Neural cell (in vitro differentiated cells): ENCODE measurements around the gene ADGB. TPM values are rescaled to one million over a fixed set of nuclear protein-coding genes. Genes with fewer than 3 reads are reported as not detected.

ENCODE experiments used
- H2AFZ ChIP-seq: fragments of 200-600, 300-800 bp; sonication (generic), shearing (Covaris generic); 2 replicates; pipeline ENCODE4 v1.6.0; 2014; ENCODE audit warnings: low read depth, mild to moderate bottlenecking, antibody characterized with exemption, low read length, moderate library complexity
- H3F3A ChIP-seq: fragments of 200-600 bp; shearing (Covaris generic); 2 replicates; pipeline ENCODE4 v1.6.1; 2016; ENCODE audit warnings: mild to moderate bottlenecking, moderate library complexity, mixed read lengths, antibody characterized with exemption, low read length; ENCODE audit not compliant: insufficient read depth, poor library complexity, severe bottlenecking
- H3K27ac ChIP-seq: fragments of 200-600, 300-800 bp; sonication (generic), shearing (Covaris generic); 2 replicates; pipeline ENCODE4 v1.5.1; 2014; ENCODE audit warnings: mild to moderate bottlenecking, low read length, moderate library complexity
- H3K27me3 ChIP-seq: fragments of 300-800, 200-600 bp; sonication (generic), shearing (Covaris generic); 2 replicates; pipeline ENCODE4 v1.6.0; 2014; ENCODE audit warnings: mild to moderate bottlenecking, low read depth, low read length, moderate library complexity; ENCODE audit not compliant: insufficient read depth
- H3K36me3 ChIP-seq: fragments of 300-800, 200-600 bp; sonication (generic), shearing (Covaris generic); 2 replicates; pipeline ENCODE4 v1.5.1; 2014; ENCODE audit warnings: mild to moderate bottlenecking, antibody characterized with exemption, low read length, moderate library complexity; ENCODE audit not compliant: insufficient read depth
- H3K4me2 ChIP-seq: fragments of 300-800, 200-600 bp; sonication (generic), shearing (Covaris generic); 2 replicates; pipeline ENCODE4 v1.6.0; 2014; ENCODE audit warnings: mild to moderate bottlenecking, low read length
- H3K4me3 ChIP-seq: fragments of 300-800, 200-600 bp; sonication (generic), shearing (Covaris generic); 2 replicates; pipeline ENCODE4 v1.5.1; 2014; ENCODE audit warnings: mild to moderate bottlenecking, low read length, moderate library complexity
- H3K79me2 ChIP-seq: fragments of 200-600 bp; shearing (Covaris generic); replicated peaks from 2 replicates; pipeline ENCODE4 v1.6.0; 2014; ENCODE audit warnings: mild to moderate bottlenecking, low read length, moderate library complexity; ENCODE audit not compliant: insufficient read depth
- H3K9ac ChIP-seq: fragments of 300-800, 200-600 bp; sonication (generic), shearing (Covaris generic); 2 replicates; pipeline ENCODE4 v1.6.1; 2016; ENCODE audit warnings: mild to moderate bottlenecking, low read length, mixed read lengths
- H3K9me2 ChIP-seq: fragments of 200-600 bp; shearing (Covaris generic); 2 replicates; pipeline ENCODE4 v1.6.1; 2016; ENCODE audit warnings: mild to moderate bottlenecking, low read length, mixed read lengths; ENCODE audit not compliant: insufficient read depth
- H3K9me3 ChIP-seq: fragments of 200-600, 300-800 bp; sonication (generic), shearing (Covaris generic); 2 replicates; pipeline ENCODE4 v1.6.1; 2016; ENCODE audit warnings: mild to moderate bottlenecking, mixed run types, low read length, moderate library complexity, mixed read lengths
- H4K20me1 ChIP-seq: fragments of 200-600 bp; shearing (Covaris generic); 2 replicates; pipeline ENCODE4 v1.6.1; 2016; ENCODE audit warnings: mild to moderate bottlenecking, mixed run types; ENCODE audit not compliant: insufficient read depth
- EP300 ChIP-seq: fragments of 450-650 bp; conservative IDR thresholded peaks from 2 replicates; pipeline ENCODE4 v1.6.1; 2014; ENCODE audit warnings: antibody characterized with exemption, mild to moderate bottlenecking, moderate library complexity; ENCODE audit not compliant: poor library complexity, severe bottlenecking
- EZH2 ChIP-seq: fragments of 200-600, 300-800 bp; shearing (Covaris generic), sonication (generic); IDR thresholded peaks from 2 replicates; pipeline ENCODE4 v1.6.1; 2014; ENCODE audit warnings: antibody characterized with exemption, low read length, borderline replicate concordance, mild to moderate bottlenecking; ENCODE audit not compliant: insufficient read depth, poor library complexity, severe bottlenecking
- MXI1 ChIP-seq: fragments of 450-650 bp; conservative IDR thresholded peaks from 2 replicates; pipeline ENCODE4 v1.6.1; 2014; ENCODE audit warnings: antibody characterized with exemption, mild to moderate bottlenecking; ENCODE audit not compliant: poor library complexity, severe bottlenecking
- POLR2AphosphoS5 ChIP-seq: IDR thresholded peaks from 2 replicates; pipeline ENCODE4 v1.6.1; 2012
- RAD21 ChIP-seq: fragments of 450-650 bp; conservative IDR thresholded peaks from 2 replicates; pipeline ENCODE4 v1.6.1; 2014; ENCODE audit warnings: antibody characterized with exemption, mild to moderate bottlenecking, moderate library complexity
- SMC3 ChIP-seq: fragments of 450-650 bp; conservative IDR thresholded peaks from 2 replicates; pipeline ENCODE4 v1.6.1; 2014; ENCODE audit warnings: antibody characterized with exemption, mild to moderate bottlenecking, moderate library complexity; ENCODE audit not compliant: poor library complexity
- TAF1 ChIP-seq: IDR thresholded peaks from 2 replicates; pipeline ENCODE4 v1.6.1; 2012; ENCODE audit warnings: low read depth
- polyA plus RNA-seq: library from polyadenylated mRNA; depleted of rRNA; stranded (reverse); fragments of >200 nt; gene quantifications from 2 replicates; pipeline ENCODE4 v1.2.3, GENCODE V29; 2014
- TF ChIP-seq, protein P1 (sequence below): fragments of 450-650 bp; IDR thresholded peaks from 2 replicates; pipeline ENCODE4 v1.5.1; 2014; ENCODE audit warnings: antibody characterized with exemption, mild to moderate bottlenecking, moderate library complexity; ENCODE audit not compliant: poor library complexity, severe bottlenecking
- TF ChIP-seq, protein P2 (sequence below): IDR thresholded peaks from 2 replicates; pipeline ENCODE4 v1.6.1; 2012; ENCODE audit warnings: borderline replicate concordance

The ADGB gene
- polyA plus RNA-seq, 1 donor from 2014 or later, result not detected

DNA sequence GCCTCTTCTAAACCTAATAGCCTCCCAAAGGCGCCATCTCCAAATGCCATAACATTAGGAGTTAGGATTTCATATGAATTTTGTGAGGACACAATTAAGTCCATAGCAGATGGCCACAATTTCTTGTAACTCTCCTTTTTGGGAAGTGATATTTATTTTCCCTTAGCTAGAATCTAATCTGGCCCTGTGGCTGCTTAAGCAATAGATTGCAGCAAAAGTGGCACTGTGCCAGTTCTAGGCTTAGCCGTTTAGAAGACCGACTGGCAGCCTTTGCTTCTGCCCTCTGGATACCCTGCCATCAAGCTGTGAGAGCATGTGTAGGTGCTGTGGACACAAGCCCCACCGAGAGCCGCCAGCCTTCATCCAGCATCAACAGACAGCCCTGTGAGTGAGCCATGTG is 15.9 kb upstream of the ADGB start:
- no peak overlapping the region for H3K4me2 ChIP-seq
- H3K79me2 ChIP-seq, result no peaks in the 10 kb centered on the region
- H3K9ac ChIP-seq, result no peak overlapping the region
- H3K36me3 ChIP-seq, result no peaks in the 10 kb centered on the region
- H3K27ac ChIP-seq, result no peak overlapping the region
- TF ChIP-seq RAD21, result no peak
- TF ChIP-seq EP300, result no peak
- no peak for TF ChIP-seq POLR2AphosphoS5
- TF ChIP-seq, protein P1, sequence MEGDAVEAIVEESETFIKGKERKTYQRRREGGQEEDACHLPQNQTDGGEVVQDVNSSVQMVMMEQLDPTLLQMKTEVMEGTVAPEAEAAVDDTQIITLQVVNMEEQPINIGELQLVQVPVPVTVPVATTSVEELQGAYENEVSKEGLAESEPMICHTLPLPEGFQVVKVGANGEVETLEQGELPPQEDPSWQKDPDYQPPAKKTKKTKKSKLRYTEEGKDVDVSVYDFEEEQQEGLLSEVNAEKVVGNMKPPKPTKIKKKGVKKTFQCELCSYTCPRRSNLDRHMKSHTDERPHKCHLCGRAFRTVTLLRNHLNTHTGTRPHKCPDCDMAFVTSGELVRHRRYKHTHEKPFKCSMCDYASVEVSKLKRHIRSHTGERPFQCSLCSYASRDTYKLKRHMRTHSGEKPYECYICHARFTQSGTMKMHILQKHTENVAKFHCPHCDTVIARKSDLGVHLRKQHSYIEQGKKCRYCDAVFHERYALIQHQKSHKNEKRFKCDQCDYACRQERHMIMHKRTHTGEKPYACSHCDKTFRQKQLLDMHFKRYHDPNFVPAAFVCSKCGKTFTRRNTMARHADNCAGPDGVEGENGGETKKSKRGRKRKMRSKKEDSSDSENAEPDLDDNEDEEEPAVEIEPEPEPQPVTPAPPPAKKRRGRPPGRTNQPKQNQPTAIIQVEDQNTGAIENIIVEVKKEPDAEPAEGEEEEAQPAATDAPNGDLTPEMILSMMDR, result no peak
- no peak for TF ChIP-seq TAF1
- TF ChIP-seq EZH2, result no peak
- no peak for TF ChIP-seq MXI1
- TF ChIP-seq SMC3, result no peak
- TF ChIP-seq, protein P2, sequence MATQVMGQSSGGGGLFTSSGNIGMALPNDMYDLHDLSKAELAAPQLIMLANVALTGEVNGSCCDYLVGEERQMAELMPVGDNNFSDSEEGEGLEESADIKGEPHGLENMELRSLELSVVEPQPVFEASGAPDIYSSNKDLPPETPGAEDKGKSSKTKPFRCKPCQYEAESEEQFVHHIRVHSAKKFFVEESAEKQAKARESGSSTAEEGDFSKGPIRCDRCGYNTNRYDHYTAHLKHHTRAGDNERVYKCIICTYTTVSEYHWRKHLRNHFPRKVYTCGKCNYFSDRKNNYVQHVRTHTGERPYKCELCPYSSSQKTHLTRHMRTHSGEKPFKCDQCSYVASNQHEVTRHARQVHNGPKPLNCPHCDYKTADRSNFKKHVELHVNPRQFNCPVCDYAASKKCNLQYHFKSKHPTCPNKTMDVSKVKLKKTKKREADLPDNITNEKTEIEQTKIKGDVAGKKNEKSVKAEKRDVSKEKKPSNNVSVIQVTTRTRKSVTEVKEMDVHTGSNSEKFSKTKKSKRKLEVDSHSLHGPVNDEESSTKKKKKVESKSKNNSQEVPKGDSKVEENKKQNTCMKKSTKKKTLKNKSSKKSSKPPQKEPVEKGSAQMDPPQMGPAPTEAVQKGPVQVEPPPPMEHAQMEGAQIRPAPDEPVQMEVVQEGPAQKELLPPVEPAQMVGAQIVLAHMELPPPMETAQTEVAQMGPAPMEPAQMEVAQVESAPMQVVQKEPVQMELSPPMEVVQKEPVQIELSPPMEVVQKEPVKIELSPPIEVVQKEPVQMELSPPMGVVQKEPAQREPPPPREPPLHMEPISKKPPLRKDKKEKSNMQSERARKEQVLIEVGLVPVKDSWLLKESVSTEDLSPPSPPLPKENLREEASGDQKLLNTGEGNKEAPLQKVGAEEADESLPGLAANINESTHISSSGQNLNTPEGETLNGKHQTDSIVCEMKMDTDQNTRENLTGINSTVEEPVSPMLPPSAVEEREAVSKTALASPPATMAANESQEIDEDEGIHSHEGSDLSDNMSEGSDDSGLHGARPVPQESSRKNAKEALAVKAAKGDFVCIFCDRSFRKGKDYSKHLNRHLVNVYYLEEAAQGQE, result no peak
- H4K20me1 ChIP-seq, result no peaks in the 10 kb centered on the region
- H2AFZ ChIP-seq, result no peak overlapping the region
- H3K27me3 ChIP-seq, result no peaks in the 10 kb centered on the region
- no peaks in the 10 kb centered on the region for H3F3A ChIP-seq
- no peaks in the 10 kb centered on the region for H3K9me3 ChIP-seq
- H3K9me2 ChIP-seq, result no peaks in the 10 kb centered on the region
- H3K4me3 ChIP-seq, result no peak overlapping the region

DNA sequence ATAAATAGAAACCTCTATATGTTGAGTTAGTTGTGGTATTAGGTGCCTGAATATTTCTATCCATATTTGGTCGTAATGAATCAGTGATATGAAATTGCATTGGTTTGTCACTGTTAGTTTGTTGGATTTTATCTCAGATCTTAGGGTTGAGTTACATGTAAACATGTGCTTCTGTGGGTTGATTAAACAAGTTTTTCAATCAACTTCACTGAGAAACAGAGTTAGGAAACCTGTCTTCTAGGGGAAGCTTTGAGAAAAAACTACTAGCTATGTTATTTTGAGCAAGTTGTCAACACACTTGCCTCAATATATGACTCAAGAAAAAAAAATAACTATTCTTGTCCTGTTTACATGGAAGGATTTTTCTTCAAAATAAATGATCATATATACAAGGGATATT is 14.8 kb upstream of the ADGB start:
- H3K27me3 ChIP-seq, result no peaks in the 10 kb centered on the region
- no peaks in the 10 kb centered on the region for H3K36me3 ChIP-seq
- no peaks in the 10 kb centered on the region for H3K9me2 ChIP-seq
- H3K27ac ChIP-seq, result no peak overlapping the region
- H3K79me2 ChIP-seq, result no peaks in the 10 kb centered on the region
- H3K9me3 ChIP-seq, result no peaks in the 10 kb centered on the region
- H3K4me2 ChIP-seq, result no peak overlapping the region
- H3K4me3 ChIP-seq, result no peak overlapping the region
- no peak overlapping the region for H3K9ac ChIP-seq
- H2AFZ ChIP-seq, result no peak overlapping the region
- no peak for TF ChIP-seq EP300
- TF ChIP-seq SMC3, result no peak
- TF ChIP-seq EZH2, result no peak
- TF ChIP-seq, protein P2, result no peak
- TF ChIP-seq, protein P1, result no peak
- TF ChIP-seq MXI1, result no peak
- no peak for TF ChIP-seq TAF1
- no peak for TF ChIP-seq RAD21
- TF ChIP-seq POLR2AphosphoS5, result no peak
- H4K20me1 ChIP-seq, result no peaks in the 10 kb centered on the region
- no peaks in the 10 kb centered on the region for H3F3A ChIP-seq
